ENCODE measurements around the gene NAA50. TPM values are rescaled to one million over a fixed set of nuclear protein-coding genes. Genes with fewer than 3 reads are reported as not detected.
A peak's percentile ranks its signal among the peaks of the same experiment; 100 is the strongest.

NAA50 gene
- total and polyA plus RNA-seq, 2 experiments from 2014 or later, result 64.3 to 124 TPM

DNA sequence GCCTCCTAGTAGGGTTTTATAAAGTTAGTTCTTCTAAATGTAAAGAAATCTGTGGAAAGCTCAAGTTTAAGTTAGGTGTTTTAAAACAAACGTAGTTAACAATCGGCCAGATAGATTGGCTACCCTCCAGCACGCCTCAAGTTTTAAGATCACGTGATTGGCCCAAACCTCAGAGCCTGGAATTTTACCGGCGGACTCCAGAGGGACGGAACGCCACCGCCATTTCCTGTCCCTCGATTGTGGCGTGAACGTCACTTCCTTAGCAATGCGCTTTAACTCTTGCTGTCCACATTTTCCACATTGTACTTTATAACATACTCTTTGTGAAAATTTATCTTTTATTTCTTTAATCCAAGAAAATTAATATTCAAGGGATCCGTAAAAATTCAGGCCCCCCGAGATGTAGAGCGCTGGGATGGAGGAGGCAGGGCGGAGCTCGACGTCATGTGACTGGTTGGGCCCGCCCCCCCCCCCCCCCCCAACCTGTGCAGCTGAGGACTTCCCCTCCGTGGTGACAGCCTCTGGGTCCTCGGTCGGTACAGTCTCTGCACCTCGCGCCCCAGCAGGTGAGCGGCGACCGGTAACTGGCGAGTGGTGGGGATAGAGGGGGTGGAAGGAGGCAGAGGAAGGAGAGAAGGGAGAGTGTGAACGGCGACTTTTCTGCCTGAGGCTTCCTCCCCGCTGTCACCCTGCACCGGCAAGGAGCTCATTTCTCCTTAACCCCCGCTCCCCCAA, 666 bp upstream of the NAA50 start, which contains the start of gene ATP6V1A:
TSS of gene ATP6V1A (plus strand) at position 488 of the 735 bp plus-strand sequence. CDS start 31,719 bp downstream, outside the sequence.
- DNase-seq (ENCODE audit: low spot score), result peak; percentile 95
- Histone ChIP-seq H3K79me2 (peaks cover 75% of the 10 kb centered on the region), H3K36me3 (replicated peaks; ENCODE audit: insufficient read depth, low read depth) (no peaks in the 10 kb centered on the region), H3K27ac (peak within 1 kb of the TSS; percentile 96), H3K9me3 (ENCODE audit: low read depth) (no peaks in the 10 kb centered on the region), H3K4me1 (ENCODE audit: insufficient read depth) (peaks cover 29% of the 10 kb centered on the region), H2AFZ (peak within 1 kb of the TSS; percentile 93), H3K4me2 (peak within 1 kb of the TSS; percentile 71), H3K4me3 (peak within 1 kb of the TSS; percentile 25), H3K27me3 (no peaks in the 10 kb centered on the region), H3K9me2 (replicated peaks; ENCODE audit: insufficient read depth) (no peaks in the 10 kb centered on the region), H4K20me1 (ENCODE audit: insufficient read depth, poor library complexity, severe bottlenecking) (peaks cover 21% of the 10 kb centered on the region)
- 2% methylated on average over 31 of the region's 34 CpGs for WGBS (ENCODE audit: low lambda C conversion rate, missing lambda C conversion rate)
- TF ChIP-seq, protein P1, sequence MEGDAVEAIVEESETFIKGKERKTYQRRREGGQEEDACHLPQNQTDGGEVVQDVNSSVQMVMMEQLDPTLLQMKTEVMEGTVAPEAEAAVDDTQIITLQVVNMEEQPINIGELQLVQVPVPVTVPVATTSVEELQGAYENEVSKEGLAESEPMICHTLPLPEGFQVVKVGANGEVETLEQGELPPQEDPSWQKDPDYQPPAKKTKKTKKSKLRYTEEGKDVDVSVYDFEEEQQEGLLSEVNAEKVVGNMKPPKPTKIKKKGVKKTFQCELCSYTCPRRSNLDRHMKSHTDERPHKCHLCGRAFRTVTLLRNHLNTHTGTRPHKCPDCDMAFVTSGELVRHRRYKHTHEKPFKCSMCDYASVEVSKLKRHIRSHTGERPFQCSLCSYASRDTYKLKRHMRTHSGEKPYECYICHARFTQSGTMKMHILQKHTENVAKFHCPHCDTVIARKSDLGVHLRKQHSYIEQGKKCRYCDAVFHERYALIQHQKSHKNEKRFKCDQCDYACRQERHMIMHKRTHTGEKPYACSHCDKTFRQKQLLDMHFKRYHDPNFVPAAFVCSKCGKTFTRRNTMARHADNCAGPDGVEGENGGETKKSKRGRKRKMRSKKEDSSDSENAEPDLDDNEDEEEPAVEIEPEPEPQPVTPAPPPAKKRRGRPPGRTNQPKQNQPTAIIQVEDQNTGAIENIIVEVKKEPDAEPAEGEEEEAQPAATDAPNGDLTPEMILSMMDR (IDR thresholded peaks at IDR 0.05; ENCODE audit: poor library complexity), result no peak
- no peak for TF ChIP-seq EZH2 (IDR thresholded peaks at IDR 0.05; ENCODE audit: borderline replicate concordance)
- TF ChIP-seq EZH2phosphoT487 (IDR thresholded peaks at IDR 0.05; ENCODE audit: low read depth, severe bottlenecking, unreplicated experiment), result no peak

DNA sequence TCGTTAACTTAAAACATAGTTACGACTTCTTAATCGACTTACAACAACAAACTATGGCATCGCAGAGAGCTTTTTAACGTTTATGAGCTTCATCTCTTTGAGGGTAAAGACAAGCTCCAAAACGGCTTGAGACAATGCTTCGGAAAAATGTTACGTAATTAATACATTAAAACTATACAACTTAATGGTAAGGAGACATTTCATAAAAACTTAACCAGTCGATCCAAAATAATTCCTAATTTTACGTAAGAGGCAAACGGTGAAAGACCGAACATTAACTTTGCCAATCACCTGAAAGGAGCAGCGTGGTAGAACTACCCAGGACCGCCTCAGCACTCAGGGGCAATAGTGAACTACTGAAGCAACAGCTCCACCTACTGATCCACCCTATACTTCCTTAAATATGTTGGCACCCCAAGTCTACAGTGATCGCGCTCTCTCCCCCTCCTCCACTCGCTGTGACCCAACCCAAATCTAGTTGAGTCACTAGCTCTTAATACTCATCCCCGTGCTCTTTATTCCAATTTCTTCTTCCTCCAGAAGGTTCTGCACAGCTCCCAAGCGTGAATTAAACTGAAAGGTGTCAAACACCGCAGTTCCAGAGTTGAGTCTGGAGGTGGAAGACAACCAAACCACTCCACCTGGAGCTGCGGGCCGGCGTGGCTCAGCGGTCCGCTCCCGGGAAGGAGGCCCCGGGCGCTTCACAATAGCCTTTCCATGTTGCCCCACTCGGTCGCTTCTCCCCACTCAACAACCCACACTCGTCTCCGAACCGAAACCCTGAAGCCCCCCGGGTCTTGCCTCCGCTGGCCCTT, 901 bp downstream of the NAA50 start:
- Histone ChIP-seq H3K4me3 (peak overlapping the region; percentile 25), H3K4me1 (ENCODE audit: insufficient read depth) (peaks cover 29% of the 10 kb centered on the region), H4K20me1 (ENCODE audit: insufficient read depth, poor library complexity, severe bottlenecking) (peaks cover 37% of the 10 kb centered on the region), H3K9me2 (replicated peaks; ENCODE audit: insufficient read depth) (no peaks in the 10 kb centered on the region), H3K4me2 (peak overlapping the region; percentile 71), H3K79me2 (peaks cover 75% of the 10 kb centered on the region), H3K36me3 (replicated peaks; ENCODE audit: insufficient read depth, low read depth) (no peaks in the 10 kb centered on the region), H3K27me3 (no peaks in the 10 kb centered on the region), H2AFZ (peak overlapping the region; percentile 93), H3K9me3 (ENCODE audit: low read depth) (no peaks in the 10 kb centered on the region), H3K27ac (peak overlapping the region; percentile 96)
- 2% methylated on average over 27 of the region's 35 CpGs for WGBS (ENCODE audit: low lambda C conversion rate, missing lambda C conversion rate)
- TF ChIP-seq, protein P1 (IDR thresholded peaks at IDR 0.05; ENCODE audit: poor library complexity), result peak; percentile 63
- TF ChIP-seq EZH2phosphoT487 (IDR thresholded peaks at IDR 0.05; ENCODE audit: low read depth, severe bottlenecking, unreplicated experiment) (no peak), EZH2 (IDR thresholded peaks at IDR 0.05; ENCODE audit: borderline replicate concordance) (no peak)
- DNase-seq (ENCODE audit: low spot score), result peak; percentile 92

DNA sequence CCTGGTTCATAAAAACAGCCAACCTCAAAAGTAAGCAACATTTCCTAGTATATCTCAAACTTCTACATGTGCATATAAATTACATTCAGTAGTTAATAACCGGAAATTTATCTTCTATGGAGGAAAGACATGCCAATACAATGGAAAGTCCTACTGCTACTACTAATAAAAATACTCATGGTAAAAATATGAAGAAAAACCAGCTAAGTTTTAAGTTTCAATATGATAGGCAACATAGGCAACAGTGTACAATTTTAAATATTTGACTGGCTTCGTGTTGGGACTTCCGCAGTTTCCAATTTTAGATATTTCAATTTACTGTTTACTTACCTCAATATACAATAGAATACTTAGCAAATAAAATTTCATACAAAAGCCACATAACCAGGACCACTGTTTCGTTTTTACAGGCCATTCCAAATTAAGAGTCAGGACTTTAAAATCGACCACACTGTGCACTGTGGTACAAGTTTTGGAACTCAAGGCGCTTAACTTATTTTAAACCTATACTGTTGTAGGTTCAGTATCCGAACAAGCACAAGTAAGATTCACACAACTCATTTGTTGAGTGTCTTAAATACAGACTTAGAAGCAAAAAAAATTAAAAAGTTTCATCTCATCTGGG, 2.9 kb downstream of the NAA50 start:
- Histone ChIP-seq H4K20me1 (ENCODE audit: insufficient read depth, poor library complexity, severe bottlenecking) (peaks cover 47% of the 10 kb centered on the region), H3K27me3 (no peaks in the 10 kb centered on the region), H3K4me1 (ENCODE audit: insufficient read depth) (peaks cover 21% of the 10 kb centered on the region), H3K27ac (no peak overlapping the region), H3K9me3 (ENCODE audit: low read depth) (no peaks in the 10 kb centered on the region), H3K79me2 (peaks cover 75% of the 10 kb centered on the region), H3K36me3 (replicated peaks; ENCODE audit: insufficient read depth, low read depth) (no peaks in the 10 kb centered on the region), H3K4me2 (peak overlapping the region; percentile 71), H3K9me2 (replicated peaks; ENCODE audit: insufficient read depth) (no peaks in the 10 kb centered on the region), H2AFZ (no peak overlapping the region), H3K4me3 (no peak overlapping the region)
- no peak for DNase-seq (ENCODE audit: low spot score)
- WGBS (ENCODE audit: low lambda C conversion rate, missing lambda C conversion rate), result 90% methylated on average over 7 of the region's 7 CpGs
- TF ChIP-seq EZH2 (IDR thresholded peaks at IDR 0.05; ENCODE audit: borderline replicate concordance) (no peak), EZH2phosphoT487 (IDR thresholded peaks at IDR 0.05; ENCODE audit: low read depth, severe bottlenecking, unreplicated experiment) (no peak)
- TF ChIP-seq, protein P1 (IDR thresholded peaks at IDR 0.05; ENCODE audit: poor library complexity), result no peak
